GM12878 (cell line): ENCODE measurements around the gene LCN1. TPM values are rescaled to one million over a fixed set of nuclear protein-coding genes. Genes with fewer than 3 reads are reported as not detected.

Experiments used
- ATAC-seq: fragments of 200-7000 bp; cut with Tn5 transposase; 3 replicates; pipeline ENCODE4 v1.9.1; 2020; ENCODE audit warnings: mild to moderate bottlenecking, moderate library complexity
- BruUV-seq: library from RNA; stranded (reverse); fragments of 400-500 nt; replicated peaks from 2 replicates; lab custom pipeline; 2021; lab: Mats Ljungman, UMichigan
- CTCF ChIA-PET: fragments of 300-600 bp; sonication (Branson Sonifier 250); formaldehyde crosslinking; extraction: SDS; loops from one replicate; lab custom pipeline; 2021; ENCODE audit warnings: inconsistent platforms; lab: Yijun Ruan, JAX
- POLR2A ChIA-PET: fragments of 350-600 bp; formaldehyde crosslinking; extraction: SDS; loops from one replicate; lab custom pipeline; 2021; ENCODE audit warnings: inconsistent platforms; lab: Charles Lee
- RAD21 ChIA-PET: fragments of 300-600 bp; sonication (Branson Sonifier 250); formaldehyde crosslinking; loops from one replicate; lab custom pipeline; 2023; ENCODE audit warnings: antibody characterized with exemption; ENCODE audit not compliant: unreplicated experiment; lab: Charles Lee
- SMC1A ChIA-PET: fragments of 300-600 bp; sonication (Branson Sonifier 250); formaldehyde crosslinking; loops from one replicate; lab custom pipeline; 2023; ENCODE audit not compliant: unreplicated experiment, uncharacterized antibody; lab: Charles Lee
- DNase-seq: peaks from one replicate; pipeline ENCODE4 v3.0.0-alpha.2; 2011; ENCODE audit warnings: low read depth, low spot score
- FAIRE-seq: peaks from 3 replicates; lab custom pipeline; 2011; peaks lifted over from hg19 to GRCh38; lab: Jason Lieb, UNC
- H2AFZ ChIP-seq: 2 replicates; pipeline ENCODE4 v1.6.0; 2011; ENCODE audit warnings: low read depth, low read length, control low read depth; ENCODE audit not compliant: control insufficient read depth
- H3K27ac ChIP-seq: 2 replicates; pipeline ENCODE4 v1.5.1; 2011; ENCODE audit warnings: control low read depth; ENCODE audit not compliant: control insufficient read depth, insufficient read depth
- H3K27me3 ChIP-seq, 2 experiments: replicated peaks in 1 of 2; 2 replicates each; pipeline versions ENCODE4 v1.6.0 to v1.6.1; 2011; ENCODE audit warnings: low read length in 1 of 2; ENCODE audit not compliant: control insufficient read depth in 2 of 2, insufficient read depth in 2 of 2
- H3K36me3 ChIP-seq, 2 experiments: 2 replicates each; pipeline ENCODE4 v1.5.1; 2011; ENCODE audit warnings: low read length in 1 of 2; ENCODE audit not compliant: control insufficient read depth in 2 of 2, insufficient read depth in 2 of 2
- H3K4me1 ChIP-seq: 2 replicates; pipeline ENCODE4 v1.6.1; 2011; ENCODE audit warnings: mild to moderate bottlenecking, low read length, moderate library complexity, mixed read lengths; ENCODE audit not compliant: control insufficient read depth, insufficient read depth
- H3K4me2 ChIP-seq: 2 replicates; pipeline ENCODE4 v1.6.0; 2011; ENCODE audit warnings: control low read depth; ENCODE audit not compliant: control insufficient read depth, insufficient read depth
- H3K4me3 ChIP-seq: fragments of 200-600 bp; sonication (generic); 2 replicates; pipeline ENCODE4 v1.5.1; 2016
- H3K79me2 ChIP-seq: 2 replicates; pipeline ENCODE4 v1.6.0; 2011; ENCODE audit warnings: low read length; ENCODE audit not compliant: control insufficient read depth, insufficient read depth
- H3K9ac ChIP-seq: 2 replicates; pipeline ENCODE4 v1.8.0; 2011; ENCODE audit warnings: low read length, control low read depth, mixed read lengths; ENCODE audit not compliant: control insufficient read depth, insufficient read depth
- H3K9me3 ChIP-seq: replicated peaks from 3 replicates; pipeline ENCODE4 v1.5.1; 2011; ENCODE audit warnings: mild to moderate bottlenecking, low read length; ENCODE audit not compliant: control insufficient read depth, insufficient read depth
- H4K20me1 ChIP-seq: 2 replicates; pipeline ENCODE4 v1.6.0; 2011; ENCODE audit not compliant: control insufficient read depth, insufficient read depth
- CBFB ChIP-seq: IDR thresholded peaks from 2 replicates; pipeline ENCODE4 v1.6.1; 2016; ENCODE audit warnings: antibody characterized with exemption, low read depth
- HDAC6 ChIP-seq: fragments of 200-600 bp; sonication (generic); IDR thresholded peaks from one replicate; pipeline ENCODE4 v1.8.0; 2017; ENCODE audit warnings: antibody characterized with exemption; ENCODE audit not compliant: unreplicated experiment
- MTA3 ChIP-seq: IDR thresholded peaks from 2 replicates; pipeline ENCODE4 v1.6.1; 2012; ENCODE audit warnings: low read length, inconsistent platforms, borderline replicate concordance
- NFYA ChIP-seq: IDR thresholded peaks from 2 replicates; pipeline ENCODE4 v1.6.1; 2011; ENCODE audit warnings: low read depth, mild to moderate bottlenecking, low read length, improper control_type of control experiment, borderline replicate concordance
- NFYB ChIP-seq: IDR thresholded peaks from 2 replicates; pipeline ENCODE4 v1.6.1; 2011; ENCODE audit warnings: low read depth, mild to moderate bottlenecking, low read length, improper control_type of control experiment, moderate library complexity; ENCODE audit not compliant: insufficient read depth
- WGBS: methylation state at CpG from one replicate; pipeline ENCODE4 v1.1.6; 2016; ENCODE audit warnings: low lambda C conversion rate; ENCODE audit not compliant: insufficient replicate concordance, insufficient coverage; ENCODE audit errors: missing lambda C conversion rate; 5-methylcytosine and 5-hydroxymethylcytosine counted together
- in situ Hi-C: fragments of 300-500 bp; cut with MboI; formaldehyde crosslinking; loops from 9 replicates; pipeline ENCODE4 v1.14.3; 2018; ENCODE audit warnings: mixed read lengths
- intact Hi-C: fragments of 100-400 bp; cut with micrococcal nuclease; formaldehyde crosslinking; loops from one replicate; pipeline ENCODE4 v1.14.2; 2022; ENCODE audit not compliant: unreplicated experiment
- polyA plus RNA-seq, 11 experiments: library from polyadenylated mRNA; depleted of rRNA in 4 of 11; unstranded in 6 of 11; stranded (reverse) in 5 of 11; fragments of >200 nt; fragmentation: Nextera tagmentation in 4 of 11; fragmentation: Illumina TruSeq in 1 of 11; extraction: Ambion mirVana in 4 of 11; extraction: Trizol in 1 of 11; gene quantifications; 1 replicate in 1 of 11; 2 replicates in 10 of 11; pipeline versions ENCODE4 v1.2.1 to v1.2.3, GENCODE V29; 2011 to 2016; ENCODE audit warnings: inconsistent platforms in 2 of 11, missing spikeins in 2 of 11, low read depth in 1 of 11
- total RNA-seq, 4 experiments: library from RNA; depleted of rRNA in 3 of 4; stranded (reverse); fragments of >200 nt in 3 of 4; fragmentation: Illumina TruSeq in 1 of 4; extraction: Trizol in 1 of 4; gene quantifications; 2 replicates each; pipeline versions ENCODE4 v1.2.1 to v1.2.3, GENCODE V29; 2013 to 2021
- TF ChIP-seq, protein P1 (sequence below): fragments of 450-650 bp; IDR thresholded peaks from 2 replicates; pipeline ENCODE4 v1.6.1; 2018; ENCODE audit warnings: mild to moderate bottlenecking, low read depth, moderate library complexity; ENCODE audit not compliant: partially characterized antibody
- TF ChIP-seq, protein P2 (sequence below): IDR thresholded peaks from 2 replicates; pipeline ENCODE4 v1.6.1; 2012; ENCODE audit warnings: low read depth, low read length, improper control_type of control experiment

Gene LCN1
- total and polyA plus RNA-seq, 10 of the 15 experiments (the other 5 are each of a cell fraction or from before 2014, with no cell fraction given), result not detected

DNA sequence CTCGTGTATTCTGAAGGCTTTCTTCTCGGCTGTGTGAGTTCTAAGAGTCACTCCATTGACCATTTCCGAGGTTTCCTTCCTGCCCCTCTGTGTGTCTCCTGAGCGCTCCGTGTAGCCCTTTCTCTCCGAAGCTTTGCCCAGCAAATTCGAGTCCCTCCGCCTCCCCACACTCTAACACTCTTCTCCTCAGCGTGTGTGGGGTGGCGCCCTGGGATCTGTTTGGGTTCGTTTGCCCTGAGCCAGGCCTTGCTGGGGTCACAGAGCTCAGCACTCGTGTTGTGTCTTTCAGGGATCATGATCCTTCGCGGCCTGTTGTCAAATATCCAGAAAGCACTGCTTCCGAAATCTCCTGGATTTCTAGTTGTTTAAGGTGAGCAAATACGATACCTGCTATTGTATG is 34.7 kb downstream of the LCN1 start:
- Histone ChIP-seq H3K4me3 (no peak overlapping the region), H3K79me2 (no peaks in the 10 kb centered on the region), H4K20me1 (no peaks in the 10 kb centered on the region), H3K27ac (no peak overlapping the region), H3K4me2 (no peak overlapping the region), H2AFZ (no peak overlapping the region), H3K9ac (no peak overlapping the region), H3K4me1 (no peaks in the 10 kb centered on the region), H3K9me3 (no peaks in the 10 kb centered on the region), H3K36me3 (no peaks in the 10 kb centered on the region), H3K27me3 (no peaks in the 10 kb centered on the region; a peak in 1 of 4 replicates)
- SMC1A ChIA-PET, result interaction anchor here (0.7 kb wide), 1 partner anchor 14 kb away, joined by 3 read pairs; no protein-coding TSS in a partner anchor
- CTCF ChIA-PET, result no interaction called here
- intact Hi-C loops (no loop called here), in situ Hi-C loops (no loop called here)
- 50% methylated on average over 15 of the region's 16 CpGs for WGBS
- TF ChIP-seq CBFB, result no peak
- TF ChIP-seq HDAC6, result no peak
- TF ChIP-seq, protein P1, sequence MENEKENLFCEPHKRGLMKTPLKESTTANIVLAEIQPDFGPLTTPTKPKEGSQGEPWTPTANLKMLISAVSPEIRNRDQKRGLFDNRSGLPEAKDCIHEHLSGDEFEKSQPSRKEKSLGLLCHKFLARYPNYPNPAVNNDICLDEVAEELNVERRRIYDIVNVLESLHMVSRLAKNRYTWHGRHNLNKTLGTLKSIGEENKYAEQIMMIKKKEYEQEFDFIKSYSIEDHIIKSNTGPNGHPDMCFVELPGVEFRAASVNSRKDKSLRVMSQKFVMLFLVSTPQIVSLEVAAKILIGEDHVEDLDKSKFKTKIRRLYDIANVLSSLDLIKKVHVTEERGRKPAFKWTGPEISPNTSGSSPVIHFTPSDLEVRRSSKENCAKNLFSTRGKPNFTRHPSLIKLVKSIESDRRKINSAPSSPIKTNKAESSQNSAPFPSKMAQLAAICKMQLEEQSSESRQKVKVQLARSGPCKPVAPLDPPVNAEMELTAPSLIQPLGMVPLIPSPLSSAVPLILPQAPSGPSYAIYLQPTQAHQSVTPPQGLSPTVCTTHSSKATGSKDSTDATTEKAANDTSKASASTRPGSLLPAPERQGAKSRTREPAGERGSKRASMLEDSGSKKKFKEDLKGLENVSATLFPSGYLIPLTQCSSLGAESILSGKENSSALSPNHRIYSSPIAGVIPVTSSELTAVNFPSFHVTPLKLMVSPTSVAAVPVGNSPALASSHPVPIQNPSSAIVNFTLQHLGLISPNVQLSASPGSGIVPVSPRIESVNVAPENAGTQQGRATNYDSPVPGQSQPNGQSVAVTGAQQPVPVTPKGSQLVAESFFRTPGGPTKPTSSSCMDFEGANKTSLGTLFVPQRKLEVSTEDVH, result no peak
- TF ChIP-seq, protein P2, sequence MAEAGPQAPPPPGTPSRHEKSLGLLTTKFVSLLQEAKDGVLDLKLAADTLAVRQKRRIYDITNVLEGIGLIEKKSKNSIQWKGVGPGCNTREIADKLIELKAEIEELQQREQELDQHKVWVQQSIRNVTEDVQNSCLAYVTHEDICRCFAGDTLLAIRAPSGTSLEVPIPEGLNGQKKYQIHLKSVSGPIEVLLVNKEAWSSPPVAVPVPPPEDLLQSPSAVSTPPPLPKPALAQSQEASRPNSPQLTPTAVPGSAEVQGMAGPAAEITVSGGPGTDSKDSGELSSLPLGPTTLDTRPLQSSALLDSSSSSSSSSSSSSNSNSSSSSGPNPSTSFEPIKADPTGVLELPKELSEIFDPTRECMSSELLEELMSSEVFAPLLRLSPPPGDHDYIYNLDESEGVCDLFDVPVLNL, result no peak
- TF ChIP-seq NFYB, result no peak
- no peak for TF ChIP-seq NFYA
- TF ChIP-seq MTA3, result no peak
- no peak for FAIRE-seq
- DNase-seq, result no peak
- no peak for ATAC-seq
- BruUV-seq, result no TSS peak
- POLR2A ChIA-PET, result no interaction called here
- RAD21 ChIA-PET, result no interaction called here
